GM19395 (cell line): ENCODE data around the gene GRB10.
"Not testable (repeated sequence)": the region's sequence is repeated elsewhere in the genome, so short reads cannot be mapped to it uniquely, and the experiment has no call there.

ENCODE experiments used
- ATAC-seq: cut with Tn5 transposase; IDR thresholded peaks from one replicate; pipeline ENCODE4 v1.9.1; 2021; ENCODE audit warnings: mild to moderate bottlenecking, moderate library complexity; ENCODE audit not compliant: unreplicated experiment

The GRB10 gene

GRCh38 chr7:50779427-50779826 lies 3.3 kb downstream of the GRB10 start:
- ATAC-seq, result no peak

DNA sequence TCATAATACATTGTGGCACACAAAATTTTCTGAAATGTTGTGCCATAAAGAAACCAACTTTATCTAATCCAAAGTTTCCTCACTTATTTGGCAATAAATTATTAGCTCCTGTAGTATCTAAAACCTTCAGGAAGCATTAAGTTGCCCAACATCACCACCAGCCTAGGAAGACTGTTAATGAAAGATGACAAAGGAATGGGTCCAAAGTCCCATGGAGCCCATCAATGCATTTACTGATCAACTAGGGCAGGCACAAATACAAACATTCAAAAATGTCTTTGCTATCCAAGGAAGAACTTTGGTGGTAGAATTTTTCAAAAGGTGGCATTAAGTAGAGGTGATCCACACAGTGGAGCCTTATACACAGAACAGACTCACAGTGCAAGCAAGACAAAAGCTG lies 4.5 kb downstream of the GRB10 start:
- no peak for ATAC-seq

- no peak for ATAC-seq
Measured at GRCh38 chr7:50775836-50776235, 6.9 kb downstream of the GRB10 start.

DNA sequence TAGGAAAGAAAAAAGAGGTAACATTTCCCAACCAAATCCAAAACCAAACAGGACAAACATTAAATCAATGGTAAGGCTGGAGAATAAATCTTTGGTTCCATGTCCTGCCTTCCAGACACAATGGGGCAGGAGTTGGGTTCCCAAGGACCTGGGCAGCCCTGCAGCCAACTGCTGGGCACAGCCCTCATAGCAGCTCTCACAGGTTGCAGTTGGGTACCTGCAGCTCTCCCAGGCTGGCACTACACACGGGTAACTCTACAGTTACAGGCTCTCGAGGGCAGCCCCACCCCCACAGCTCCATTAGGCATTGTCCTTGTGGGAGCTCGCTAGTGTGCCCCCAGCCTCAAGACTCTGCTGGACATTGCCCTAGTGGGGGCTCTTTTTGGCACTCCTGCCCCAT lies 7.5 kb downstream of the GRB10 start:
- no peak for ATAC-seq

DNA sequence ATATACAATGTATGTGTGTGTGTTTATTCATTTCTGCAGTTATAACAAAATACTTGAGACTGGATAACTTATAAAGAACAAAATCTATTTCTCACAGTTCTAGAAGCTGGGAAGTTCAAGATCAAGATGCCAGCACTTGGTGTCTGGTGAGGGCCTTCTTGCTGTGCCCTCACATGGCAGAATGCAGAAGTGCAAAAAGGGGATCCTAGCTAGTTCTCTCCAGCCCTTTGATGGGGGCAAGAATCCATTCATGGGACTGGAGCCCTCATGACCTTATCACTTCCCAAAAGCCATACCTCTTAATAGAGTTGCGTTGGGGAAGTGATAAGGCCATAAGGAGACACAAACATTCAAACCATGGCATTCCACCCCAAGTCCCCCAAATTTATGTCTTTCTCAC lies 8.4 kb downstream of the GRB10 start:
- ATAC-seq, result no peak

DNA sequence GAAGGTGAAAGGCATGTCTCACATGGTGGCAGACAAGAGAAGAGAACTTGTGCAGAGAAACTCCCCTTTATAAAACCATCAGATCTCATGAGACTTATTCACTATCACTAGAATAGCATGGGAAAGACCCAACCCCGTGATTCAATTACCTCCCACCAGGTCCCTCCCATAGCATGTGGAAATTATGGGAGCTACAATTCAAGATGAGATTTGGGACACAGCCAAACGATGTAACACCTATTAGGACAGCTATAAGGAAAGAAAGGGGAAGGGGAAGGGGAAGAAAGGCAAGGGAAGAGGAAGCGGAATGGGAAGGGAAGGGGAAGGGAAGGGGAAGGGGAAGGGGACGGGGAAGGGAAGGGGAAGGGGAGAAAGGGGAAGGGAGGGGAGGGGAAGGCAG lies 9.6 kb downstream of the GRB10 start:
- ATAC-seq, result not testable (repeated sequence)

GRCh38 chr7:50771120-50772002 lies 11.3 kb downstream of the GRB10 start:
- ATAC-seq, result no peak

- ATAC-seq, result no peak
Measured at GRCh38 chr7:50768485-50769474, 13.9 kb downstream of the GRB10 start.

DNA sequence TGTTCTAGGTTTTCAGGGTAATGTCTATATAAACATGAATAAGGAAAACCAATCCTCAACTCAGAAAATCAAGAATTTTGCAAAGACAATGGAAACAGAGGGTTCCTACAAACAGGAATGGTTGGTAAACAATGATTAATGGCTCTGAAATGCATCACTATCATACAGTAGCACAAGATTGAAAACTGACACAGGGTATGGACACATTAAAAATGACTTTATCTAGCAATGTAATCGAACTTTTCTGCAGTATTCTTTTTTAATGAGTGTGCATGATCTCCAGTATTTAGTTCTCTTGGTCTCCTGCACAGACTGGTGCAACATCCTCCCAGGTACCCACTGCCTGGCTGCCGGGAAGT lies 15.9 kb downstream of the GRB10 start:
- ATAC-seq, result no peak

- ATAC-seq, result no peak
Measured at GRCh38 chr7:50766106-50766848, 16.4 kb downstream of the GRB10 start.

DNA sequence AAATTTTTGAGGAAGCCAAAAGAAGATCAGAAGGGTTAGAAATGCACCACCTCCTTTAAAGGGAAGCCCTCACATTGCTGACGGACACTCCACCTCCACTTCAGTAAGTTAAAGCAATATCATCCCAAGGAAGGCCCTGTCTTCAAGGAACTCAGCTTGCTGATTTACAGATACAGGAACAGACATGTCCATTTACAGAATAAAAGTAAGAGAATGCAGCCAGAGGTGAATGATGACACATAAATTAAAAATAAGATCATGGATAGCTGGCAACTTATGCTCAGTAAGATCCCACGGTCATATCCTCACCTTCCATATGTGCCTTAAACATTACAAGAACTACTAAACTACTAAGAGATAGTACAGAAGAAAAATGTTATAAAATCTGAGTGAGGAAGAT lies 20.4 kb downstream of the GRB10 start:
- no peak for ATAC-seq

DNA sequence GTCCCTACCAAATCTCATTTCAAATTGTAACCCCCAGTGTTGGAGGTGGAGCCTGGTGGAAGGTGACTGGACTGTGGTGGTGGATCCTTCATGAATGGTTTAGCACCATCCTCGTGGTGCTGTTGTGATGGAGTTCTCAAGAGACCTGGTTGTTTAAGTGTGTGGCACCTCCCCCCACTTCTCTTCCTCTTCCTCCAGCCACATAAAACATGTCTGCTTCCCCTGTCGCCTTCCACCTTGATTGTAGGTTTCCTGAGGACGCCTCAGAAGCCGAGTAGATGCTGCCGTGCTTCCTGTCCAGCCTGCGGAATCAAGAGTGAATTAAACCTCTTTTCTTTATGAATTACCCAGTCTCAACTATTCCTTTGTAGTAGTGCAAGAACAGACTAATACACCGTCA lies 21.0 kb downstream of the GRB10 start:
- no peak for ATAC-seq

GRCh38 chr7:50757703-50758390 lies 24.8 kb downstream of the GRB10 start:
- ATAC-seq, result no peak

DNA sequence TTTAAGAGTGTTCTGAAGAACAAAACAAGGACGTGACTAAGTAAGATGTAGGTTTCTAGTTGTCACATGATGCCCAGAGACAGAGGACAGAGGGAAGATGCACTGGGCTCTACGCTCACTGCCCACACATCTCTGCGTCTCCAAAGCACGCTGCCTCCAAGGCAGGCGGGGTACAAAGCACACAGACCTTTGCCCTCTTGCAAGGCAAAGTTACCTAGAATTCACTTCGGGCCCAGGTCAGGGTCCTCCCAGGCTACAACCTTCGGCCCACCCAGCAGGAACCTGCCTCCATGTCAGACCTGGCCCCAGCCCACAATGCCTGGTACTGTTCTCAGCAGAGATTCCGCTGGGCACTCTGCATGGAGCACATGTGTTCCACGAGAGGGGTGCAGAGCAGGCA lies 26.5 kb downstream of the GRB10 start:
- no peak for ATAC-seq

- ATAC-seq, result no peak
Measured at GRCh38 chr7:50754684-50755083, 28.0 kb downstream of the GRB10 start.

DNA sequence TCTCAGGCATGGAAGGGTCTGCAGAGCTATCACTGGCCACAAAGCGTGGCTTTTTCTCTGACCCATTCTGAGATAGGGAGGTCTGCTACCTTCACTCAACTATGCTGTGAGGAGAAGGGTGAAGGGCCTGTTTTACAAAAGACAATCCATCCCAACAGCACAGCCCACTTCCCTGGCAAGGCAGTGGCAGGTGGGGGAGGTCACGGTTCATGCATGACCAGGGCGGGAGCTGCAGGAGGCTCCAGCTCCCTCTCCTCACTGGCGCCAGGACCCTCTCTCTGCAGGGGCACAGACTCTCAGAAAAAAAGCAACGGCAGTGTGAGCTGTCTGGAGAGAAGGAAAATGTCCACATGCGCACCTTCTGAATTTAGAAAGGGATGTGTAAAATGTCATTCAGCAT lies 28.5 kb downstream of the GRB10 start:
- no peak for ATAC-seq

DNA sequence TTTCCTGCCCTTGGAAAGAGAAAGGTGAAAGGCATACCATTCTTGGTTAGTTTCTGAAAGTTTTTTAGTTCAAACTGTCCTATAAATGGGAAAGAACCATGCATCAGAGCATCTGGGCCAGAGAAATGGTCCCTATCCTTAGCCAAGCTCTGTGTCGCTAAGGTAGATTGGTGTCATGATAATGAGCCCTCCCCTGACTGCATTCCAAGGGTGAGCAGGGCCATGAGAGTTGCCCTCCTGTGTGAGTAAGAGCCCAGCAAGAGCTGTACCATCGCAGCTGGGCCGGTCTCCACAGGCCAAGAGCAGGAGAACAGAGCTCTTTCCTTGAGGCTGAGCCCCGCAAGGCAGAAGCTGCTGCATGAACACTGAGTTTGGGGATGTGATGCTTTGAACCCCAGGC lies 30.3 kb downstream of the GRB10 start:
- no peak for ATAC-seq

DNA sequence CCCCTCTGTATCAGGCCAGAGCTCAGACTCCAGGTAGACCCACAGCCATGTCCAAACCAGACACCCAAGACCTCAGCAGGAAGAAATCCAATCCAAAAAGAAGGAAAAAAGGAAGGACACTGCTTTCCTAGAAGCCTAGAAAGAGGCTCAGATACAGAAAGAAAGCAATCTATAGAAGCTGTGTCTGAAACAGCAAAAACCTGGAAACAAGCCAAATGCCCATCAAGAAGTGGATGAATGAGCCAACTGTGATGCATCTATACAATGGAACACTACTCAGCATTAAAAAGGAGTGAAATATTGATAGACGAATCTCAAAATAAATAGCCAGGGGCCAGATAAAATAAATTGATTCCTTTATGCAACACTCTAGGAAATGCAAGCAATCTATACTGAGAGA lies 31.6 kb downstream of the GRB10 start:
- ATAC-seq, result no peak

DNA sequence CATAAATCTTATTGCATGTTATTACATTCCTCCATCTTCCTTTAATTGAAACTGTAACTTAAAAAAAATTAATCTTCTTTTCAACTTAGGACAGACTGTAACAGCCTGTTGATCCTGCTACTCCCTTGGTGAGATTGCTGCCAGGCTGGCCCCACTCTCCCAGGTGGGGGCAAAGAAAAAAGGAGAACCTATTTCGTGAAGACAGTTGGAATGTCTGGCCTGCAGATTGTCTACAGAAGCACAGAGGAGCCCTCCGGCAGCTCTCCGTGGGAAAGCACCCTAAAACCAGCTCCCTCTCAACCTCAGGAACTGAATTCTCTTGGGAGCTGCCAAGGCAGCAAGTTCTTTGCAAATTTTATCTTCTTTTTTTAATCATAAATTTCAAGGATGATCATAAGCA lies 32.8 kb downstream of the GRB10 start:
- no peak for ATAC-seq

DNA sequence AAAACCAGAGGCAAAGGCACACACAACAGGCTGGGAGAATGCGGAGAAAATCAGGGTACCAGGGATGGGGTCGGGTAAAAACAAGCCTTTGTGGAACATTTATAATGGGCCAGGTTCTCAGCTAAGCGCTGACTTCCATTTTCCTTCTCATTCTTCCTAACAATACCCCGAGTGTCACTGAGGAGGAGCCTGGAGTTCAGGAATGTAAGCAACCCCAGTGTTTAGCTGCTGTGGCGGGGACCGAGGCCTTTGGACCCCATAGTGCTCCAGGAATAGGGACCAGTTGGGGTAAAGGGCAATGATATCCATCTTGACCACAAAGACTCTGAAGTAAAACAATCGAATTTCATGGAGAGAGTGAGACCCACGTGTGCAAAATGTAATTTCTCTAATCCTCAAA lies 34.2 kb downstream of the GRB10 start:
- no peak for ATAC-seq

- ATAC-seq, result no peak
Measured at GRCh38 chr7:50745835-50746234, 36.9 kb downstream of the GRB10 start.
